ENCODE results near the gene CCDC89. TPM values are rescaled to one million over a fixed set of nuclear protein-coding genes. Genes with fewer than 3 reads are reported as not detected.
A peak's percentile ranks its signal among the peaks of the same experiment; 100 is the strongest.

CCDC89 gene
- total and polyA plus RNA-seq, 9 of the 15 experiments (the other 6 are each of a cell fraction or from before 2014, with no cell fraction given), result 0.07 to 0.09 TPM; not detected in 7

- TF ChIP-seq GMEB1 (CRISPR knock-in tag; IDR thresholded peaks at IDR 0.05) (peak; percentile 14; the same call in 1 of the 2 replicates), ZNF57 (CRISPR knock-in tag; IDR thresholded peaks at IDR 0.05) (no peak), HDAC6 (IDR thresholded peaks at IDR 0.05; ENCODE audit: low read depth, low read length) (no peak), ZNF551 (CRISPR knock-in tag; IDR thresholded peaks at IDR 0.05) (no peak), ZKSCAN3 (CRISPR knock-in tag; IDR thresholded peaks at IDR 0.05) (no peak), NR2F6 (CRISPR knock-in tag; IDR thresholded peaks at IDR 0.05) (no peak), ZNF507 (tag; conservative IDR thresholded peaks at IDR 0.05) (no peak), VEZF1 (CRISPR knock-in tag; IDR thresholded peaks at IDR 0.05) (no peak), SMC3 (conservative IDR thresholded peaks at IDR 0.05; ENCODE audit: insufficient read depth, low read depth, low read length) (no peak), GTF2B (IDR thresholded peaks at IDR 0.05; ENCODE audit: extremely low read depth, insufficient read length) (no peak), MYBL2 (IDR thresholded peaks at IDR 0.05; ENCODE audit: low read depth) (no peak), MYBL2 (CRISPR knock-in tag; IDR thresholded peaks at IDR 0.05; ENCODE audit: borderline replicate concordance) (no peak), PPARD (CRISPR knock-in tag; IDR thresholded peaks at IDR 0.05) (no peak), EGR1 (conservative IDR thresholded peaks at IDR 0.05) (peak; percentile 97), SNRNP70 (optimal IDR thresholded peaks at IDR 0.05; ENCODE audit: low read depth, low read length) (no peak), ZNF184 (CRISPR knock-in tag; IDR thresholded peaks at IDR 0.05) (no peak), ILF3 (IDR thresholded peaks at IDR 0.05; ENCODE audit: borderline replicate concordance) (no peak), ZEB2 (IDR thresholded peaks at IDR 0.05) (no peak), CCAR2 (IDR thresholded peaks at IDR 0.05; ENCODE audit: low read depth, low read length) (no peak), SREBF1 (IDR thresholded peaks at IDR 0.05; ENCODE audit: borderline replicate concordance, low read depth, low read length) (no peak)
- TF ChIP-seq, protein P1, sequence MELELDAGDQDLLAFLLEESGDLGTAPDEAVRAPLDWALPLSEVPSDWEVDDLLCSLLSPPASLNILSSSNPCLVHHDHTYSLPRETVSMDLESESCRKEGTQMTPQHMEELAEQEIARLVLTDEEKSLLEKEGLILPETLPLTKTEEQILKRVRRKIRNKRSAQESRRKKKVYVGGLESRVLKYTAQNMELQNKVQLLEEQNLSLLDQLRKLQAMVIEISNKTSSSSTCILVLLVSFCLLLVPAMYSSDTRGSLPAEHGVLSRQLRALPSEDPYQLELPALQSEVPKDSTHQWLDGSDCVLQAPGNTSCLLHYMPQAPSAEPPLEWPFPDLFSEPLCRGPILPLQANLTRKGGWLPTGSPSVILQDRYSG (tag; conservative IDR thresholded peaks at IDR 0.05; ENCODE audit: low read depth), result no peak
Observed at GRCh38 chr11:85647604-85648299, 38.2 kb downstream of the CCDC89 start, which contains the start of gene TMEM126A (continued).
